G401.6 (cell line): ENCODE data around the gene C5orf24.
"Not testable (repeated sequence)": the region's sequence is repeated elsewhere in the genome, so short reads cannot be mapped to it uniquely, and the experiment has no call there.

Experiments
- FAIRE-seq: peaks from 2 replicates; lab custom pipeline; 2012; peaks lifted over from hg19 to GRCh38; lab: Jason Lieb, UNC

The C5orf24 gene

GRCh38 chr5:134857401-134857800, 11.6 kb downstream of the C5orf24 start:
- peak; percentile 39 for FAIRE-seq

- FAIRE-seq, result no peak
Observed at GRCh38 chr5:134864707-134865106, 18.9 kb downstream of the C5orf24 start.

- FAIRE-seq, result no peak
Observed at GRCh38 chr5:134873494-134873893, 27.7 kb downstream of the C5orf24 start.

DNA sequence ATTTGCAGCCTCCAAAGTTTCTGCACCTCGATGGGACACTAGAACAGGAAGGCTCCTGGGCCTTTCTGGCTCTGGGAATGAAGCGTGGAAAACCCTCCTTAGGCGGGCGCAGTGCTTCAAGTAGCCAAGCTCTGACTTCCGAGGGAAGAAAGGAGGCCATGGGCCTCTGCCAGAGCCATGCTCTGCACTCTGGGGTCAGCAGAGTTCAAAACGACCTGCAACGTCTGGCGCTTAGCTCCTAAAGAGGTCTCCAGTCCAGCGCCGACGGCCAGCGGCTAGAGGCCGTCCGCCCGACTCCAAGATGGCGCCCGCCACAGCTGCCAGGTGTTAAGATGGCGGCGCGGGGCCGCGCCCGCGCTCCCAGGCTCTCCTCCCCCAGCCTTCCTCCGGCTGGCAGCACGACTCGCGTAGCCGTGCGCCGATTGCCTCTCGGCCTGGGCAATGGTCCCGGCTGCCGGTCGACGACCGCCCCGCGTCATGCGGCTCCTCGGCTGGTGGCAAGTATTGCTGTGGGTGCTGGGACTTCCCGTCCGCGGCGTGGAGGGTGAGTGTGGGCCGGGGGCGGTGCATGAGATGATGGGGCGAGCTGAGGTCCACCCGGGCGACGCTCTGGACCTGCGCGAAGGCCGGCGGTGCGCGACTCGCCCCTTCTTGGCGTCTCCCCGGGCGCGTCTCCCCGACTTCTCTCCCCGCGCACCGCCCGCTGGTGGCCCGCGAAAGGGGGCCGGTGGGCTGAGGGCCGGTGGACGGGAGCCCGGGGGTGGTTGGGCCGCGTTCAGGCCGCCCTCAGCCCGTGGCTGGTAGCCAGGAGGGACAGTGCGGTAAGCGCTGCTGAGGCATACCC, 28.4 kb downstream of the C5orf24 start, which contains the start of gene TXNDC15:
TSS of gene TXNDC15 (plus strand) at position 385 of the 844 bp plus-strand sequence. CDS start at position 442, 57 bp downstream.
- no peak for FAIRE-seq

DNA sequence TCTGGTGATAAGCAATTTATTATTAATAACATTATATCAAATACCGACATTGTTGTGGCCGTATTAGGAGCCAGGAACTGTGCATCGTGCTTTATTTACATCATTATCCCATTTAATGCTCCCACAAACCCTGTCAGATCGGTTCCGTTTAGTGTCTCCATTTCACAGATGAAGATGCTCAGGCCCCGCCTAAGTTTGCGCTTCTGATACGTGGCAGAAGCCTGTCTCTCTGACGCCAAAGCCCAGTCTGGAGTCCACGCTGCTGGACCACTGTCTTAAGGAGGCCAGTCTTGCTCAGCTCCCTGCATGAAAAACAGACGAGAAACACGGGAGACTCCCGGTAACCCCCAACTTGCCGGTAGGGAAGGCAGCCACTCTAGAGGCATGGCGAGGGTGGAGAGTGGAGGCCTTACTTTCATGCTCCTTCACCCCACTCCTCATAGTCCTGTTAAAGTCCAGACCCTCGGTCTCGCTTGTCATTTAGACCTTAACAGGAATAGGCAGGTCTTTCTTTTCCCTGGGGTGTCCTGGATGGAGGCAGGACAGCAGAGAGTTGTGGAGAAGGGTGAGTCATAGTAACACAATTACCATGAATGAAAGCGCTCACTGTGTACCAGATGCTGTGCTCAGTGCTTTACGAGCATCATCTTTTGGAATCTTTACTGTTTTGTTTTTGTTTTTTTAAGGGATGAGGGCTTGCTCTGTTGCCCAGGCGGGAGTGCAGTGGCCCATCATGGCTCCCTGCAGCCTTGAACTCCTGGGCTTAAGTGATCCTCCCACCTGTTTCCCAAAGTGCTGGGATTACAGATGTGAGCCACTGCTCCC, 29.3 kb downstream of the C5orf24 start:
- FAIRE-seq, result no peak

- FAIRE-seq, result no peak
Observed at GRCh38 chr5:134877159-134877558, 31.4 kb downstream of the C5orf24 start.

- FAIRE-seq, result no peak
Observed at GRCh38 chr5:134878403-134878802, 32.6 kb downstream of the C5orf24 start.

DNA sequence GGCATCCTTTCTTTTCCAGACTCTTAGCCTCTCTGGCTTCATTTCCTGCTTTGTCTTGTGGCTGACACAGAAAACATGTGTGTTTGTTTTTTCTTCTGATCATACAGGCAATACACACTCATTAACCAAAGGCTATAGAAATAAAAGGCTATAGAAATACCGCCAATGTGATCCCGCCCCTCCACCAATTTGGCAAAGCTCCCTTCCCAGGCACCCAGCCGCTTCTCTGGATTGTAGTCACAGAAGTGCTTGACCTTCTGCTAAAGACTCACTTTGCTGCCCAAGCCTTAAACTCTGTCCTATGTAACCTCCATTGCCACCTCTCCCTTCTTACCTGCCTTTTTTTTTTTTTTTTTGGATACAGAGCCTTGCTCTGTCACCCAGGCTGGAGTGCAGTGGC, 33.7 kb downstream of the C5orf24 start:
- no peak for FAIRE-seq

GRCh38 chr5:134880937-134881336, 35.2 kb downstream of the C5orf24 start:
- not testable (repeated sequence) for FAIRE-seq

DNA sequence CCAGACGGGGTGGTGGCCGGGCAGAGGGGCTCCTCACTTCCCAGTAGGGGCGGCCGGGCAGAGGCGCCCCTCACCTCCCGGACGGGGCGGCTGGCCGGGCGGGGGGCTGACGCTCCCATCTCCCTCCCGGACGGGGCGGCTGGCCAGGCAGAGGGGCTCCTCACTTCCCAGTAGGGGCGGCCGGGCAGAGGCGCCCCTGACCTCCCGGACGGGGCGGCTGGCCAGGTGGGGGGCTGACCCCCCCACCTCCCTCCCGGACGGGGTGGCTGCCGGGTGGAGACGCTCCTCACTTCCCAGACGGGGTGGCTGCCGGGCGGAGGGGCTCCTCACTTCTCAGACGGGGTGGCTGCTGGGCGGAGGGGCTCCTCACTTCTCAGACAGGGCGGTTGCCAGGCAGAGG, 35.9 kb downstream of the C5orf24 start:
- FAIRE-seq, result not testable (repeated sequence)

DNA sequence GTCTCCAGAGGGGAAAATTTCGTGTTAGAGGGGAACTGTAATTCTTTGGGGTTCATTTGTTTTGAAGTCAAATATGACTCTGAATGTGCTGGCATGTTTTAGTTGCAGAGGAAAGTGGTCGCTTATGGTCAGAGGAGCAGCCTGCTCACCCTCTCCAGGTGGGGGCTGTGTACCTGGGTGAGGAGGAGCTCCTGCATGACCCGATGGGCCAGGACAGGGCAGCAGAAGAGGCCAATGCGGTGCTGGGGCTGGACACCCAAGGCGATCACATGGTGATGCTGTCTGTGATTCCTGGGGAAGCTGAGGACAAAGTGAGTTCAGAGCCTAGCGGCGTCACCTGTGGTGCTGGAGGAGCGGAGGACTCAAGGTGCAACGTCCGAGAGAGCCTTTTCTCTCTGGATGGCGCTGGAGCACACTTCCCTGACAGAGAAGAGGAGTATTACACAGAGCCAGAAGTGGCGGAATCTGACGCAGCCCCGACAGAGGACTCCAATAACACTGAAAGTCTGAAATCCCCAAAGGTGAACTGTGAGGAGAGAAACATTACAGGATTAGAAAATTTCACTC, 41.9 kb downstream of the C5orf24 start:
- FAIRE-seq, result no peak

- FAIRE-seq, result no peak
Observed at GRCh38 chr5:134889335-134889734, 43.6 kb downstream of the C5orf24 start.

GRCh38 chr5:134891473-134891872, 45.7 kb downstream of the C5orf24 start:
- FAIRE-seq, result no peak

DNA sequence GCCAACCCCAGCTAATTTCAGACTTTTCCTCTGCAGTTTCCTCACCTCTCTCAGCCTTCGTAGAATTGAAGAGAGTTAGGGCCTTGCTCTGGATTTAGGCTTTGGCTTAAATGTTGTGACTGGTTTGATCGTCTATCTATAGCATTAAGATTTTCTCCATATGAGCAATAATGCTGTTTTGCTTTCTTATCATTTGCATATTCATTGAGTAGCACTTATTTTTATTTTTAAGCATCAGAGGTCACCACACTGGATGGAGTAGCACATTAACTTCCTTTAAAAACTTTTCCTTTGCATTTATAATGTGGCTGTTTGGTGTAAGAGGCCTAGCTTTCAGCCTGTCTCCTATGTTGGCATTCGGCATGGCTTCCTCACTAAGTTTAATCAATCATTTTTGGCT, 46.5 kb downstream of the C5orf24 start:
- no peak for FAIRE-seq

DNA sequence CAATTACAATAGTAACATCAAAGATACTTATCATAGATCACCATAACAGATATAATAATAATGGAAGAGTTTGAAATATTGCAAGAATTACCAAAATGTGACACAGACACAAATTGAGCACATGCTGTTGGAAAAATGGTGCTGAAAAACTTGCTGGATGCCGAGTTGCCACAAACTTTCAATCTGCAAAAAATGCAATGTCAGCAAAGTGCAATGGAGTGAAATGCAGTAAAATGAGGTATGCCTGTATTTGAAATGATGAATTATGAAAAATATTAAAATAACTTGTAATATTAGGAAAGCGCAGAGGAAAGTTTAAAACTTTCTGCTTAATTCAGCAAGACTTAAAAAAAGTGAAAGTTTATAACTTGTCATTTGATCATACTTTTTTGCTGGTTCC, 47.2 kb downstream of the C5orf24 start:
- no peak for FAIRE-seq

GRCh38 chr5:134893748-134894505, 48.2 kb downstream of the C5orf24 start:
- no peak for FAIRE-seq

DNA sequence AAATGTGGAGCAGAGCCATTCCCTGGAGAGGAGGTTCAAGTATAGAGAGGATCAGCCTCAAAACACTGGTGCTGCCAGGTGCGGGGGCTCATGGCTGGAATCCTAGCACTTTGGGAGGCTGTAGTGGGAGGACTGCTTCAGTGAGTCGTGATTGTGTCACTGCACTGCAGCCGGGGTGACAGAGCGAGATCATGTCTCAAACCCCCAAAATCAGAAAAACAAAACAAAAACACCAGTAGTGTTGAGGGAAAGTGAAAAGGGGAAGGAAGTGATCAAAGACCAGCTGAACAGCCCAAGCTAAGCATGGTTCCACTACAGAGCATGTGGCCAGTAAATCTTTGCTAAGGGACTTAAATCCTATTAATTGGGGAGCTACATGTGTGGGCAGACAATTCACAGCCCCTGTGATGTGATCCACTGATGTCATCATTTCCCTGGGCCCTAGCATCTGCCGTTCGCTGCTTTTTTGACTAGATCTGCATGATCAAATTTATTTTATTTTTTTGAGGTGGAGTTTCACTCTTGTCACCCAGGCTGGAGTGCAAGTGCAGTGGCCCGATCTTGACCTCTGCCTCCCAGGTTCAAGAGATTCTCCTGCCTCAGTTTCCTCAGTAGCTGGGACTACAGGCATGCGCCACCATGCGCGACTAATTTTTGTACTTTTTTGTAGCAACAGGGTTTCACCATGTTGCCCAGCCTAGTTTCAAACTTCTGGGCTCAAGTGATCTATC, 56.5 kb downstream of the C5orf24 start:
- FAIRE-seq, result no peak

DNA sequence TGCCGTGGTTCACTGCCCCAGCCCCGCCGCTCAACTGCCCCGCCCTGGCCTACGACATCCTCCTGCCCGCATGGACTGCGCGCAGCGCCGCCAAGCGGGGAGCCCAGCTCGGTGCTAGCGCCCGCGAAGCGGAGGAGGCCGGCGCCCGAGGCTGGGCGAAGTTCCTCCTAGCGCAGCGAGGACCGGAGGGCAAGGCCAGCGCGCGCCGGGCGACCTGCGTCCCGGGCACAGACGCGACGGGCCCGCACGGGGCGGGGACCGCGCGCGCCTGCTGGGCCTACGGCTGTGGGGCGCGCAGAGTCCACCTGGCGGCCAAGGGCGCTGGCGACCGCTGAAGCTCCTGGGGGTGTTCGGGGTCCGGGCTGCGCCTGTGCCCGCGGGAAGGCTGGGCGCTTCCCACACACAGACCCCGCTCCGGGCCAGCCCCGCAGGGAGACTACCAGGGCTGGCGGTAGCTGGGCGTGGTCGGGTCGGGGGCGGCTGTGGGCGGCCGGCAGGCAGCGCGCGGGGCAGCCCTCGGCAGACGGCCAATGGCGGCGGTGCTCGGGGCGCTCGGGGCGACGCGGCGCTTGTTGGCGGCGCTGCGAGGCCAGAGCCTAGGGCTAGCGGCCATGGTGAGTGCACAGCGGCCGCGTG, 59.0 kb downstream of the C5orf24 start, which contains the start of gene PCBD2:
TSS of gene PCBD2 (plus strand) at position 522 of the 636 bp plus-strand sequence. CDS start at position 531, 9 bp downstream.
- no peak for FAIRE-seq

- peak; percentile 80 for FAIRE-seq
Observed at GRCh38 chr5:134905246-134905996, 59.7 kb downstream of the C5orf24 start.

DNA sequence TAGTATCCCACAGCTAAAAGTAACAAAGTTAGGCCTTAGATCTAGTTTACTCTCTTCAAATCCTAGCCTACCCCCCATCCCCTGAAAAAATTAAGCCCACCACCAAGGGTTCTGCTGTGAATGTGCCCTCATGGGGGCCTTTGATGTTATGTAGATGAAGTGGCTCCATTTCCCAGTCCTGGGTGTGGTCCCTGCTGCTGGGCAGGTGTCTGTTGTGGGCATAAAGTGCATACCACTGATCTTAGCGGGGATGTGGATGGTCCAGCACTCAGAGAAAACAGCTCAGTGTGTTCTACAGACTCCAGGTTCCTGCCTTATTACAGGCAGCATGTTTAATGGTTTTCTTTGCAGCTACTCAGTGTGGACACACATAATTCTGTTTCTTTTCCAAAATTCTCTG, 61.0 kb downstream of the C5orf24 start:
- FAIRE-seq, result no peak
